SK-N-DZ (cell line): Measurements from ENCODE around the gene ASXL3.

ENCODE experiments used
- DNase-seq: peaks from one replicate; pipeline ENCODE4 v3.0.0-alpha.2; 2015; ENCODE audit warnings: low spot score

ASXL3 gene

DNA sequence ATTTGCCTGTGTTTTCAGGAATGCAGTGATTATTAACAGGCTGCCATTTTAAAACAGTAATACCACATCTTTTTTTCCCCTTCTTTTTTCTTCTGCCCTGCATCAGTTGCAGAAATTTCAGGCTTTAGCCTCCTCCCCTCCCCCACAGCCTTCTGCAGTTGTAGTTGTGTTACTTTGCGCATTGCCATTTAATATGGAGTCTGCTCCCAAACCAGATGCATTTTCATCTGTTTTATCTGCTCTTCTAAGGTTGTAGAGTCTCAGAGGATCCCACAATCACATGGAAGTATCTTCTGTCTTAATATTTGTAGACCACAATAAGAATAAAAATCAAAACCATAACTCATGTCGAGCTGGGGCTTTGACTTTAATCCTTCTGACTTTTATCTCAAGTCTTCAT is 3.8 kb downstream of the ASXL3 start:
- DNase-seq, result peak; percentile 20

DNA sequence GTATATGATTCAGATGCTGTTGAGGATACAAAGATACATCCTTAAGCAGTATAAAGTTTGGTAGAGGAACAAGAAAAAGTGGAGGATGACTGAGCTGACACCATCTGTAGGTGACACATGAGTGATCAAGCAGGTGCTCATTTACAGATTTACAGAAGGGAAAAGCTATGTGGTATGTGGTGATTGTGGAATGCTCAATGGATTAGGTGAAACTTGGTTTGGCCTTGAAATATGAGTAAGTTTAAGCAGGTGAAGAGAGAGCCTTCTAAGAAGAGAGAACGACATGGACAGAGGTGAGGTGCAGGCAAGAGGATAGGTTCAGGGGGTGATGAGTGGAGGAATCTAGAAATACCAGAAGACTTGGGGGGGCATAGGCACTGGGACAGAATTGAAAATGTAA is 5.9 kb downstream of the ASXL3 start:
- no peak for DNase-seq

DNA sequence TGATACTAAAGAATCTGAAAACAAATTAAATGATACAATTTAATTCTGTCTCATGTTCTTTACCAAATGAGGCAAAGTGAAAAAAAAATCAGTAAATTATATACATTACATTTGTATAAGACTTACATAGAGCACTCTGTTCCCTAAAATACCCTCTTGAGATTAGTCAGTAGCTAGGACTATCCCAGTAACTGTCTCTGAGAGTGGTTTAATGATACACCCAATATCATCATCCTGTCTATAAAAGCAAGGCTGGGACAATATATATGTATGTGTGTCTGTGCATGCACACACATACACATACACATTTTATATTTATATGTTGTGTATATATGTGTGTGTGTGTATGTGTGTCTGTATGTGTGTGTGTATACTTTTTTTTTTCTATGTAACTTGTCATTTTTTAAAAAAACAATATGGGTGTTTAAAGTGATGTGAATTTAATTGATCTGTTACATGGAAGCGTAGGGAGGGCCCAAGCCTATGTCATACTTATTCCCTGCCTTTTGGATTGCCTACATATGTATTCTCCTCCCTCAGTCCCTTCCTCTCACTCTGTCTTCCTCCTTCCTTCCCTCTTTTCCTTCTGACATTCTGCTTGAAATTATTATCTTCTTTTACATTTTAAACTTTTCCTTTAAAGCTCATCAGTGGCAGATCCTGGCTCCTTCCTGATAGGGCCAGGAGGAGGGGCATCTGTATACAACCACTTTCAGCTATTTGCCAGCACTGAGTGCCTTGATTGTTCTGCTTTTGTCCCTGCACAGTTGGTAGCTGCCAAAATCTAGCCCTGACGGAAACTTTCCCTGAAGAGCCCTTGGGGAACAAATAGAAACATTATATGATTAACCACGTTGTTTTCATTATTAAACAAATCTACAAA is 6.8 kb downstream of the ASXL3 start:
- DNase-seq, result no peak

DNA sequence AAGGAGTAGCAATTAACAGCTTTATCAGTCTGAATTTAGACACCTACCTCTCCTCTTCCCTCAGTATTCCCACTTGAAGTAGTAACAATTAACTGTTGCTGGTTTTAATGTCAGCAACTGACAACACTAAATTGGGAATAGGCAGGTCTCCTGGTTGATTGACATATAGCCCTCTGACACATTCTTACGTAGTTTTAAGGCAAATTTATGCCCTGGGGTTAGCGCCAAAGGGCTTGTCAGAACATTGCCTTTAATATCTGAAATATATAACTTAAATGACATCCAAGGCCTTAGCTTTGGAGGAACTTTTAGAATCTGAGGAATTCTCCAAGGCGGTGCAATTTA is 7.4 kb downstream of the ASXL3 start:
- DNase-seq, result no peak

DNA sequence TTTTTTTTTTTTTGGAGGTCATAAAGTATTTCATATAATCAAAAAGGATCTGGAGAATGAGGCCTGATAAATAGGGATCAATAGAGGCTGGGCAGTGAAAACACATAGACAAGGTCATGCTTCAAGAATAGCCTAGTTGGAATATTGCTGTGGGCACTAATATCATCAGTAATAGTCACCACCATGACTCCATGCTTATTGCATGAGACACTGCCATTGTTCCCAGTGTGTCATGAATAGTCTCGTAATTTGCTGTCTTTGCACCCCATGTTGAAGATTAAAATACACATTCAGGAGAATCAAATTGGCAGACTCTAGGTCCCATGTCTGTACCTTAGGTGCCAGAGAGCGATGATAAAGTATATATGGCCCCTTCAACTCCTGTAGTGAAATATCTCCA is 10.3 kb downstream of the ASXL3 start:
- no peak for DNase-seq

DNA sequence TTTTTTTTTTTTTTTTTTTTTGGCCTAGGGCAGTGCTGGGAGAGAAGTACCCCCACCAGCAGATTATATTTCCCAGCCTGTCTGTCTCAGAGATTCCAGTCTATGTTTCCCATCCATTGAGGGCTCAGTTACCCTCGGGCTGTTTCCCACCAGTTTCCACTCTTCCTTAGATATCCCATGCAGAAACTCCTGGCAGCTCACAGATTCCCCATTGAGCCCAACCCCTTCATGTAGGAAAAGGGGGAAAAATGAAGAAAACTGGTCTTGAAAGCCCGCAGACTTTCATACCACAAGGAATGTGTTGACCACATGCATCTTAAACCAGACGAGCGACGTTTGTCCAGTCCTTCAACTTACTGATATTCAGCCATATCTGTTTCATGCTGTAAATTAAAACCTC is 15.2 kb downstream of the ASXL3 start:
- DNase-seq, result no peak

DNA sequence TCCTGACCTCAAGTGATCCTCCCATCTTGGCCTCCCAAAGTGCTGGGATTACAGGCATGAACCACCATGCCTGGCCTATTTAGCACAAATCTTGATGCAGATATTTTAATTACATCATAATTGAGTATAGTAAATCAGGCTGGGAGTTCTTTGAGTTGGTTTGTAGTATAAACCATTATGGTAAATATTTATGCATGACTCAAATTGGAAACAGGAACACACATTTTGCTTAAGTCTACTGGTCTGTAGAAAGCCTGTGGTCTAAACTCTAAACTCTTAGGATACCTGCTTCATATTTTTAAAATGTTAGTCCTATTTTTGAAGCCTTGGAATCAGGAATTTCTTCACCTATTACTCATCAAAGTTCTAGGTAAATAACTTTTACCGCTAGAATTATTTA is 16.8 kb downstream of the ASXL3 start:
- DNase-seq, result no peak

DNA sequence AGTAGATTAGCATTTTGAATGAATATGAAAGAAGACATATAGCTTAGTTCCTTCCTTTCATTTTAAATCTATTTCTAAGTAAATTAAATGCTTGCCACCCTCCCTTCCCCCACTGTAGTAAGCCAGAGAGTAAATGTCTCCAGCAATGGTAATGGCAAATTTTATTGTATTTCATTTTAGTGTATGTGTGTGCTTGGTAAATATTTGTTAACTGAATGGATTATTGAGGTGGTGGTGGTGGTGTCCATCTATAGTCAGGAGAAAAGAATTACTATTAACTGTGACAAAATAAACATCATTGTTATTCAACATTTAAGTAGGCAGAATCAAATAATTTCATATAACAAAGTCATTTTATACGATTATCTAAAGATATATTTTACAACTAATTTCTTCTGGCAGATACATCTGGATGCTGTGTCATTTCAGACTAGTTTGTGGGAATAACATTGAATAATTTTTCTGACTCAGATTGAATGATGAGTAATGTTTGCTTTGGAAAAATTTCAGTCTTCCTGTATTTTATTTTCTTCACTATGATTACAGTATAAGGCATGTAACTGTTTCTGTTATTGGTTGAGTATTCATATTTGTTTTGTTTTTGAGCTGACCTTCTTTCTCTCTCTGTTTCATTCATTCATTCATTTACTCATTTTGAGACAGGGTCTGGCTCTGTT is 18.3 kb downstream of the ASXL3 start:
- DNase-seq, result no peak

DNA sequence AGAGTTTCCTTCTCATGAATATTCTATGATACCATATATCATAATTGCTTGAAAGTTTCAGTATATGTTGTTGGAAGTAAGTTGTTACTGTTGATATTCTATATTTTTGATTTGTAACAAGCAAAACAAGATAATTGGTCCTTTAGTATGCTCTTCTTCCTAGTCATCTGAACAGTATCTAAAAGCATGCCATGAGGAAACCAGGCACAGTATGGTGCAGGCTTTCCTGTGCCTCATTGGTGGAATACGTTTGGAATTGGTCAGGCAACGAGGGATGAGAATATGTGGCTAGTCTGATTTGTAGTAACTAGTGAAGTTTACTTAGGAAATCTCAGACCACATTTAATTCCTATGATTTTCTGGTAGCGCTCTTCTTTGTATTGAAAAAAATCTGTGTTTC is 22.8 kb downstream of the ASXL3 start:
- no peak for DNase-seq

DNA sequence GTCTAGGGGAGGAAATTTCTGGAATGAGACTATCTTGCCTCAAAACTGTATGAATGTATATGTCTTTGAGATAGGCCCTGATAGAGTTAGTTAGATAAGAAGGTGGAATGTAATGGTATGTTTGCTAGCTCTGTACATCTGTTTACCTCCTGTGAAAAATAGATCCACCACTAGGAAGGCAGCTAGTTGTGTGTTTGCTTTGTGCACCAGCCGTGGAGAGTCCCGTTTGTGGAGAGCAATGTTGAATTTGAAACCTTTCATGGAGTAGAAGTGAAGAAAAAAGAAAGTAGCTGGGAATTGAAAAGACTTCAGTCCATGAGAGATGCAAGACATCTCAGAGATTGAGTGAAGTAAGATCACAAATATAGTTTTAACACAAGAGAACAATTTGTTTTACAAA is 25.4 kb downstream of the ASXL3 start:
- no peak for DNase-seq

DNA sequence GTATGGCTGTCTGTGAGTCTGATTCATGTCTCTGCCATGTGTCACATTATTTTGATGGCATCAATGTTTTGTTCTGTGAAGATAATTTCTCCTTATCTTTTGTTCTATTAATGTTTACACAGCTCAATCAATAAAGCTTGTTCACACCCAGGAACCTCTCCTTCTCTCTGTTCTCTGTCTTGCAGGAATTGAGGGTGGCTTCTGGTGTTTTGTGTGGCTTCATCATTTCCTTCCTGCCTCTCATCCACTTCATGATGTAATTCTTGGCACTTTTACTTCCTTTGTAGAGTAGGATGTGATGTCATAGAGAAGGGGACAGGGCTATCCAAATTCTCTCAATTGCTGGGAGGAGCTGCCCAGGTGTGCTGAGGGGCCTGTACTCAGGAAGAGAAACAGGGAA is 27.2 kb downstream of the ASXL3 start:
- DNase-seq, result no peak

DNA sequence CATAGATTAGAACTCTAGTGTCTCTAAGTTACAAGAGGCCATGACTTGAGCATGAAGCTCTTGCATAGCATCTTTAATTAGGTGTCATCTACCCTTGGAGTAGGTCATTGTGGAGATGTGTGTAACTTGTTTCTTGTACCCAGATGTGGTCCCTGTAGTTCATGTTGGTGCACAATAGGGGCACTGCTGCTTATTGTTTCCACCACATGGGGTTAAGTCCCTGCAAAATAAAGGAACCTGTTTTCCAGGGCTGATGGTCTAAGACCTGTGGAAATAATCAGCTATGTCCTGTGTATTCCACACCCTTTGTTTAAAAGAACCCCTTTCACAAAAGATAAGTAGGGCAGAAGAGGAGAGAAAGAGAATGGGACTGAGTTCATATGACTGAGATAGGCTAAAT is 28.6 kb downstream of the ASXL3 start:
- no peak for DNase-seq

DNA sequence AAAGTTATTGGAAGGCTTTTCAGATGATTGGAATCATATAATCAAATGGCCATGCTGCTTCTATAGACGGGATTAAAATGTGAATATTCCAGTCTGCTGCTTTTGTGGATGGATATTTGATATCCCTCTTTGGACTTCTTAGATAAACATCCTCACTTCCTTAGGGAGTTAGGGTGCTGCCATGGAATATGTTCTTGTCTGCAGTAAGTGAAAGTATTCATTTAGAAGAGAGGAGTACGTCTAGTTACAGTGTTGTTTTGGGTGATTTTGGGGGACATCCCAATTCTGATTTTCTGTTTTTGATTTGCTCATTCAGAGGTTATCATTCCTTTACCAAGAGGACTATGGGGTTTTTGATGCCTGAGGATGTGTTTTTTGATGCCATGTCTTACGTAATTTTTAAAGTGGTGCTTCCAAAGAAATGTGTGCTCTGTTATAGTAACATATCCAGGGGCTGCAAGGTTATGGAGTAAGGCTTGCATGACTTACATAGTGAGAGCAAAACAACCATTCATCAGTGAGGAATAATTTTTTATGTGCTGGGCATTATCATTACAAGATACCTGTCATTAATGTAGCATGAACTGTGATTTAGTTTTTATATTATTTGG is 33.6 kb downstream of the ASXL3 start:
- DNase-seq, result no peak

DNA sequence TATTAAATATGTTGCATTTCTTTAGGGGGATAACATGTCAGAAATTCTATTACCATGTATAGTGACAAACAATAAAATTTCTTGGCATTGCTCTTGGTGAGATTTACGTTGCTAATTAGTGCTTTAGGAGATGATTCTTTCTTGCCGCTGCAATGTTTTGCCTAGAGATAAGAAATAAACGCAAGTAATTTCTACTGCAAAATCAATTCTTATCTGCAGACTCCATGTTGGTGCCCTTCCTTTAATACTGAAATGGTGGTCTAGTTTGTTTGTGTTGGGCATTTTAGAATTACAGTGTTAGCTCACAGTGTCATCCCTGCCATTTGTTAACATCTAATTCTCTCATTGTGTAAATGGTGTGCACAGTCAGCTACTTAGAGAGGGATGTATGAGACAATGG is 34.6 kb downstream of the ASXL3 start:
- DNase-seq, result no peak

DNA sequence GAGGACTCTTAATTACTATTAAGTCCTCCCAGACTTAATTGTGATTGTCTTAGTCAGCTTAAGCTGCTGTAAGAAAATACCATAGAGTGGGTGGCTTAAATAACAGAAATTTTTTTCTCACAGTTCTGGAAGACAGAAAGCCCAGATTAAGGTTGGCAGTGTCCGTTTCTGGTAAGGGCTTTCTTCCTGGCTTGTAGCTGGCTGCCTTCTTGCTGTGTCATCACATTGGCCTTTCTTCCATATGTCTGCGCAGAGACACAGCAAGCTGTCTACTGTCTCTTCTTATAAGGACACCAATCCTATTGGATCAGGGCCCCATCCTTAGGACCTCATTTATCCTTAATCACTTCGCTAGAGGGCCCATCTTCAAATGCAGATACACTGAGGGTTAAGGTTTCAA is 38.5 kb downstream of the ASXL3 start:
- no peak for DNase-seq

DNA sequence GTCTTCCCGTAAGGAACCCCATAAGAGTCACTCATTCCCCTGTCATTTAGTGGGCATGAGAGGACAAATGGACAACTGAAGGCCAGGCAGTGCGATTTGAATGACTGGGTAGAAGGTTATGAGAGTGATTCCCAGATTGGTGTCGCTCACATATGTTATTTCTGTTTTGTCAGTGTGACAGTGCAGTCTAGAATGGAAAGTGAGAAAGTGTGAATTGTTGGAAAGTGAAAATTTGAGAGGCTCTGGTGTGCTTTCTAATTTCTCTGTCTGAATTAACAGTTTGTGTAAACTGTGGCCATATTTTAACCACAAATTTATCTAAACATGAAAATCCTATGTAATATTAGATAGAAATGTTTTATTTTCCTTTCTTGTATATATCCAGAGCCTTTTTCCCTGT is 49.1 kb downstream of the ASXL3 start:
- no peak for DNase-seq

DNA sequence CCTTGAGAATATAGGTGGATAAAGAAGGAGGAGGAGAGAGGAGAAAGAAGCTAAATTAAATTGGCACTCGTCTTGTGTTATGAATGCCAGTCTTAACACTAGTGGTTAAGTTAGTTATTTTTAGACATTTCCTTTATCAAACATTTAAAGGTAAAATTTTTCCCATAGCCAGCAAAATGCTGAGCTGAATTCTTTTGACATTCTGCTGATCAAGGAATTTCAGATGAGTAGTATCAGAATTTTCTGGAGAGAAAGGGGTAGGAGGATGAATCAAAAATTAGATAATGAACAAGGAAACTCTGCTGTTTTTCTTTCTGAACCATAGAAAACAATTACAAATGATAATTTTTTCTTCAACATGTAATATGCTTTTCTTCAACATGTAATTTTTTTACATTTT is 52.5 kb downstream of the ASXL3 start:
- DNase-seq, result no peak

DNA sequence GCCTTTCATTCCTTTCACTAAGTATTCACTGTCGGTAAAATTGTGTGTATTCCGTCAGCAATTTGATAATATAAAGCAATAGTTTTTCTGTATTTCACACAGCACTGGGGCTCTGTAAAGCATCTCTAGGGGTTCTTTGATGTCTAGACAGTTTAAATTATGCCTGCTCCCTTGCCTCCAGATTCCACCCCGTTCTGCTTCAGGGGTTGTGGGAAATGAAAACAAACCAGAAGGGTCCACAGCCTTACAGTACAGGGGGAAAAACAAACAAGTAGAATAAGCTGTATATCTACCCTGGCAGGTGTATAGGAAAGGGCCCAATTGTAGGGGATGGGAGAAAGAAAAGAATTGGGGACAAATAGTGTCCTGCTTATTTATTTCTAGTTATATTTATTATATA is 63.1 kb downstream of the ASXL3 start:
- no peak for DNase-seq

DNA sequence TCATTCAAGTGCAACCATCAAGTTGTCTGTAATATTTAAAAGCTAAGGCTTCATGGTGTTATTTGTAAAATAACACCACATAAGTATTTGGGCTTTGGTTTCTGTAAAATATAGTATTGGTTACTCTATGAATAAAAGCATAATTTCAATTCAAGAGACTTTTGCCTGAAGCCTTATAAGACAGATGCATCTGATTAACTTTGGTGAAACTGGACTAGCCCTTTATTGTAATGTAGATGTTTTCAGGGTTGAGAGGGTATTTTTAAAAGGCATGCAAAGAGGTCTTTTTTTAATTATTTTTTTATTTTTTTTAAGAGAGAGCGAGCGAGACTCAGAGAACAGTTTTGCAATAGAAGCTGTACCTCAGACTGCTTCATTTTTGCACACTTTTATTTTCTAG is 66.5 kb downstream of the ASXL3 start:
- DNase-seq, result no peak

DNA sequence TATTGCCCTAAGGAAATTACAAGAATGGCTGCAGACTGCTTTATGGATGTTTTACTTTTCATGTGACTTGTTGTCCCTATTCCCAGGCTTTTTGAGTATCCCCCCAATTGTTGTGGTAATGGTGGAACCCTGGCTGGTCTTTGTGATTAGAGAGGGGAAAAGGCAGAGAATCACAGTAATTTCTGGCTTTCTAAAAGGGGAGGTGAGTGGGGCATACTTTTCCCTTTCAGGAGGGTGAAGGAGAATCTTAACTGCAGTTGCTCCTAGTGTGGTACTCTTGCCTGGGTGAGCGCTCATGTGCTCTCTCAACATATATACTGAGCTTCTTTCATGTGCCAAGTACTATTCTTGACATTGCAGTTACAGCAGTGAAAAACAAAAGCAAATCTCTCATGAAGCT is 69.3 kb downstream of the ASXL3 start:
- no peak for DNase-seq

DNA sequence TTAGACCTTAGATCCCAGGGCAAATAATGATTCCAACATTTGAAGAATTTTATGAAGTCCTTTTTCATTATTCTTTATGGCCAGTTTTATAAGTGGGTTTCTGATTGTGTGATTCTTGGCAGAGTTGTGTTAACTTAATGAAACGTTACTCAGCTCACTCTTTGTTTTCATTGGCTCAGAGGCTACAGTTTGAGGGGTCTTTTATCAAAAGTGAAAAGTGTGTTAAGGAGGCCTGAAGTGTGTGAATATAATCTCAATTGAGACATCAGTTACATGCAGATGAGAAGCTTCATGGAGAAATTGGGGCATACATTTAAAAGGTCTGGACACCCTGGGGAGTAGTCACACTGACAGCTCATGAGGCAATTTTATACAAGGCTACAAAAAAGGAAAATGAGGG is 74.6 kb downstream of the ASXL3 start:
- no peak for DNase-seq

DNA sequence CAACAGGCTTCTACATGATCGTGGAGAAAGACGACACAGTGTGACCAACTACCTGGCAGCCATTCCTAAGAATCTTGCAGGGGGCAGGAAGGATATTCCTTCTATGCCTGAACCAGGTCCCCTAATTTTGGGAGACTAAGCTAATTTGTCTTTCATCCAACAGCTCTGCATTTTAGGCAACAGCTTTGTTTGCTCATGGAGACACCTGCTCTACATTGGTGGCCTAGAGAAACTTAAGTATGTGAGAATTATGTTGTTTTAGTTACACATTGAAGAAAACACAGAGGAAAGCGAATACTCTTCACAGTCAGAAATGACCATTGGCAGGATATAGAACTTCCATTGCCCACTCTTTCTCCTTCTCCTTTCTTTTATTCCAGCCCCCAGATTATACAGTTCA is 75.2 kb downstream of the ASXL3 start:
- DNase-seq, result no peak

DNA sequence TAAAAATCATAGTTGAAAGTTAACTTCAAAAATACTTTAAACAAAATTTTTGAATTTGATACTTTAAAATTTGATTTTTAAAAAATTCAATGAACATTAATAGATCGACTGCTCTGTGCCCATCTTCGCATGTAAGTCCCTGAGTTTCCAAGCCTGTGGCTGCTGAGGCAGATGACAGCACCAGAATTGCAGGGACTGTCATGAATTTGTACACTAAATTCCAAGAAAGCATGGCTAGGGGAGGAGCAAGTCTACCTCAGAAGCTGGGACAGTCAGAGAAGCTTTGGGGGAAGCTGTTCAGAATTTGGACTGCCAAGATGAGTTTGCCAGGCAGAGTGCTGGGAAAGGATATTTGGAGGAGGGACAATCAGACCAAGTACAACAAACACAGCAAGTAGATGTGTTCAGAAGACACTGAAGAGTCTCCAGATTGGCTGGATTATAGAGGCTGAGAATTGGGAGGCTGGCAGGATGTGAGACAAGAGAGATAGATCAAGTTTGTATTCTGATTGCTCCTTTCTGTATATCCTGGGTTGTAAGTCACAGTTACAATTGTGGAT is 79.0 kb downstream of the ASXL3 start:
- DNase-seq, result no peak
